Raji (cell line): Measurements from ENCODE around the gene CRISP2.

Experiments
- POLR2A ChIP-seq: IDR thresholded peaks from 2 replicates; pipeline ENCODE4 v1.6.1; 2011; ENCODE audit warnings: low read depth, low read length, control low read depth; ENCODE audit not compliant: insufficient read depth

CRISP2 gene, protein sequence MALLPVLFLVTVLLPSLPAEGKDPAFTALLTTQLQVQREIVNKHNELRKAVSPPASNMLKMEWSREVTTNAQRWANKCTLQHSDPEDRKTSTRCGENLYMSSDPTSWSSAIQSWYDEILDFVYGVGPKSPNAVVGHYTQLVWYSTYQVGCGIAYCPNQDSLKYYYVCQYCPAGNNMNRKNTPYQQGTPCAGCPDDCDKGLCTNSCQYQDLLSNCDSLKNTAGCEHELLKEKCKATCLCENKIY

DNA sequence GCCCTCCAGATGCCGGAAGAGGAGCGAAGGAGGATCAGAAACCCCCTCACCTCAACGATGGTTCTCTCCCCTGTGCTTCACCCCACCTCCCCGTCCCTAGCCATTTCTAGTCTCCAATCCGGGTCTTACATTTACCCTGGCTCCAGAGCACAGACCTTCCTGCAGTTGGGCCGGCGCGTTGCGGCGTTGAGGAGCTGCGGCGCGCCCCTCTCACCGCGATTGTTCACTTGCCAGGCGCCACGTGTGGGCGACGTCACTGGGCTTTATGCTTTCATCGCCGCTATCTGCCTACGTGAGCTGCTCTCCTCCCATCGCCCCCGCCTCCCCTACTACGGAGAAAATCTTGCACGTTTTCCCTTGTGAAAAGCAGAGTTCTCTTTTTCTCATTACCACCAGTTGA lies at the start of gene CRISP2:
TSS of gene CRISP2 (minus strand) at position 198 of the 400 bp plus-strand sequence. CDS start 4,347 bp downstream, outside the sequence.
- no peak for TF ChIP-seq POLR2A

DNA sequence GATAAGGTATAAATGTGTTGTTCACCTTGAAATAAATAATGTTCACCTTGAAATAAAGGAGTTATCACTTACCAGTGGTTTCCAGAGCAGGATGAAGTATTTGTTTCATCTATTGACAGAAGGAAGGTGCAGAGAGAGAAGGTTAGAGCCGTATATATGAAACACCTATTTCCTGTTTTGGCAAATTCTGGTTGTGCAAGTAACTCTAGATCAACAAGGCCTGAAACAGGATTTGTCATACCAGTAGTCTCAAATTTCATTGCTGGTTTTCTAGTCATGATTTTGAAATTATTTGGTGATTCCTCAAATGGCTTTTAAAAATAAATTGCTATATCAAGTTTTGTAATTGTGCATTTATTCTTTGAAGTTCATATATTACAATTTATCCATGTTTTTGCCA lies 30.9 kb upstream of the CRISP2 start, which contains the start of gene CRISP3:
TSS of gene CRISP3 (minus strand) at position 130 of the 400 bp plus-strand sequence. CDS start at position 109, 21 bp downstream.
- no peak for TF ChIP-seq POLR2A

DNA sequence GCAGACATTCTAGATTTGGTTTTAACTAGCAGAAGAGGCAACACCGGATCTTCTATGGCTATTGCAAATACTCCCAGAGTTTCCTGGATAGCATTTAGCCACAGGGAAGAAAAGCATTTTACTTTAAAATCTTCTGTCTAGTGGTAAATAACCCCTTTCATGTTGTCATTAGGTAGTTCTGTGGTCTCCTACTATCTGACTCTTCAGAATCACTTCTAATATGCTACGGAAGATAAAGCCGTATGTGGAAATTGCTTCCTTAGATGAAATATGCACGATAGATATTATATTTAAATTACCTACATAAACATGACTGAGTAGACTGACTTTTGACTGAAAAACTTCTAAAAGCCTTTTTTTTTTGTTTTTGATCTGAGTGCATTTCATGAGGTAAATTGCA lies 30.1 kb upstream of the CRISP2 start:
- TF ChIP-seq POLR2A, result no peak

DNA sequence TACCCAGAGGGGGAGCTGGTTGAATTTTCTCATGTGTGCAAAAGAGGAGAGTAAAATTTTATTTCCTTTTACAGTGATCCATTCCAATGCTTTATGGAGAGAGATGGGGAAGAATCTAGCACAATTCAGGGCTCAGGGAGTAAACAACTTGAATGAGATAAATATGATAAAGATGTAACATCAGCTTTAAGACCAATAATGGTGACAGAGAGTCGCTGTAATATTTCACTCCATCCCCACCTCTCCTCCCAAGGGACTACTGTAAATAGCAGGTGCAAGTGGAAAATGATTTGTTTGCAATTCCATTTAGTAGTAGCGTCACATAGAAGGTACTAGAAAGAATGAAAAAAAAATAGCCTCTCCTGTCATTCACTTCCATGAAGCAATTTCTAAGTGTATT lies 26.1 kb upstream of the CRISP2 start:
- no peak for TF ChIP-seq POLR2A

DNA sequence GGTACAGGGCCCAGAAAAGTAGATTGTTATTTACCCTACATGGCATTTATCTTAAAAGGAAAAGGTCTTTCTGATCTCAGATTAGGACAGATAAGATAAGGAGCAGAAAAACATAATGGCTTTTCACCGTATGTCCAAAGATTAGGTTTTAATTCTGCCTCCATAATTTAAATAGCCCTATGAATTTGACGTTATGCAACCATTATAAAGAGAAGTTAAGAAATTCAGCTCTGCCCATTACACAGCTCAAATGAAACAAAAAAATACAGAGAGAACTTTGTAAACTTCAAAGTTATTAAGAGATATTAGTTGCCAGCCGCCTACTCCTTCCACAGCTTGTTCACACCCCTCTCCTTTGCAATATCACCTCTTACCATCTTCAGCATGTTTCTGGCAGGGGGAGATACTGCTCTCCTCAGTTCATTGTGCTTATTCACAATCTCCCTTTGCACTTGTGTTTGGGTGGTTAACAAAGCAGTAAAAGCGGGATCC lies 22.7 kb upstream of the CRISP2 start:
- no peak for TF ChIP-seq POLR2A

DNA sequence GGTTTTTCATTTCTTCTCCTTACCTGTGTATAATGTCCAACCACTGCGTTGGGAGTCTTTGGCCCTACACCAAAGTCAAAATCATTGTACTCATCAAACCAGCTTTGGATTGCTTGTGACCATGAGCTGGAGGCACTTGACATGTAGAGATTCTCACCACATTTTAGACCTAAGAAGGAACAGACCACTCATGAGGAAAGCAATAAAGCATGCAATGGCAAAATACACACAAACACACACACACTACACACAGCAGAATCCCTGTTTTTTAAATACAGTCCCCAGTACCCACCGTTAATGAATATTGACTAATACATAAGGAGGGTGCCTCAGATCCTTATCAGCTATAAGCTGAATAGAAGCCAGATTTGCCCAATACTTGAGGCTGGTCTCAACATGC lies 20.3 kb upstream of the CRISP2 start:
- TF ChIP-seq POLR2A, result no peak

DNA sequence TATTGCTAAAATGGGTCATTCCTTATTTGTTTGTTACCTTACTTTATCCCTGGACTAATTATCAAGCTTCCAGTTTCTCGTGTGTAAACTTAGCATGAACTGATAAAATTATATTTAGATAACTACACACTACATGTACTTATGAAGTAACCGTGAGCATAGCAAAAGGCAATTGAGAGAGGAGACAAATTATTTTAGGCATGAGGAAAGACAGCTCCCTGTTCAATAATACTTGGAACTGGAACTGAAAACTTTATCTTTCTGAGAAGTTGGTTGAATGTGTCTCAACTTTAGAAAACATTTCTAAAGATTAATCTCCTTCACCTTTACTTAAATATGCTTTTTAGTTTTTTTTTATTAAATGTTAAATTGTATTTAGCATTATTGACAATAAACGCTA lies 19.4 kb upstream of the CRISP2 start:
- TF ChIP-seq POLR2A, result no peak

DNA sequence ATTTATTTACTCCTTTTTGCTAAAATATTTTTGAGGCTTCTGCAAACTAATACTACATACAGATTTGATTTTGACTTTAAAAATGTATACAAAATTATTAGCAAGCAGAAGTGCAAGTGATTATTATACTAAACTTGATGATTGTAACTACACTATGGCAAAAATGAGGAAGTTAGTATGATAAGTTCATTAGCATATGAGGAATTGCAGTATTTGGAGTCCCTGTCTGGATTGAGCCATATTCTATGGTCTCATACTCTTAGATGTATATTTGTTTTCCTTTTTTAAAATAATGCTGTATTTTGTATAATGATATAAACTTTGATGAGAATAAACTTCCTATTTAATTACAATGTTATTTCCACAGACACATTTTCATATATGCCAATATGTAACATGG lies 16.9 kb upstream of the CRISP2 start:
- no peak for TF ChIP-seq POLR2A

DNA sequence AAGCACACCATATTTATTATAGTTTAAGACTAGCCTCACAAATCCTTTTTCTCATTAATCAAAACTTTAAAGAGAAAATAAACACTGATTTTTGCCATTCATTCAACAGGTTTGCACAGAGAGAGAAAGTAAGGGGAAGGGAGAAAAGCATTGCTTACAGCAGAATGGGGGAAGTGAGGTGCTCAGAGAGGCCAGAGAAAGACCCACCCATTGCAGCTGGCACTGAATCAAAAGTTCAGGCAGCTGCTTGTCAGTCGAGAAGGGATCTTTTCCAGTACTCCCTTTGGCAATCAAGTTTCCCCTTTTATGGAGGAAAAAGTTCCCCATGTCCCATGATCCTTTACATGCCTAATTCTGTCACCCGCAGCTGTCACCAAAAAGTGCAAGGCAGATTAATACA lies 8.0 kb upstream of the CRISP2 start:
- no peak for TF ChIP-seq POLR2A

DNA sequence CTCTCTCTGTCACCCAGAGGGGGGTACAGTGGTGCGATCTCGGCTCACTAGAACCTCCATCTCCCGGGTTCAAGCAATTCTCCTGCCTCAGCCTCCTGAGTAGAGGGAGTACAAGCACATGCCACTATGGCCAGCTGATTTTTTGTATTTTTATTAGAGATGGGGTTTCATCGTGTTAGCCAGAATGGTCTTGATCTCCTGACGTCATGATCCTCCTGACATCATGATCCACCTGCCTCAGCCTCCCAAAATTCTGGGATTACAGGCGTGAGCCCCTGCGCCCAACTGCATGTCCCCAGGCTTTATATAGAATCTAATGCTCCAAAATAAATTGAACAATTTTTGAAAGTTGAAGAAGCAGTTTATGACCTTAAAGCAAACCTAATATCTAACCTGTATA lies 7.0 kb upstream of the CRISP2 start:
- no peak for TF ChIP-seq POLR2A

DNA sequence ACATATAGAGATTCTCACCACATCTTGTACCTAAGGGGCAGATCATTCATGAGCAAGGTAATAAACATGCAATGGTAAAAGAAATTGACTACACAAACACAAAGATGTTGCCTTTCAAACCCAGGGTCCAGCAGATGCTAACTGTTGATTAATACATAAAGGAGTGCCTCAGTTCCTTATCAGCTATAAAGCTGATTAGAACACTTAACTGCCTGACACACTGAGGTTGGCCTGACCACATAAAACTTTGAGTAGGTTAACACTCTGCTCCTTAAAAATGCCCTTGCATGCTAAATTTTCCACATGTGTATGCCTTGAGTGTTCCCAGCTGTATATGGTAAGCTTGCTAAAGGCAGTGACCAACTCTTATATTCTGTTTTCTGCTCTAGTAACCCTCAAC lies 14.9 kb downstream of the CRISP2 start:
- TF ChIP-seq POLR2A, result no peak

DNA sequence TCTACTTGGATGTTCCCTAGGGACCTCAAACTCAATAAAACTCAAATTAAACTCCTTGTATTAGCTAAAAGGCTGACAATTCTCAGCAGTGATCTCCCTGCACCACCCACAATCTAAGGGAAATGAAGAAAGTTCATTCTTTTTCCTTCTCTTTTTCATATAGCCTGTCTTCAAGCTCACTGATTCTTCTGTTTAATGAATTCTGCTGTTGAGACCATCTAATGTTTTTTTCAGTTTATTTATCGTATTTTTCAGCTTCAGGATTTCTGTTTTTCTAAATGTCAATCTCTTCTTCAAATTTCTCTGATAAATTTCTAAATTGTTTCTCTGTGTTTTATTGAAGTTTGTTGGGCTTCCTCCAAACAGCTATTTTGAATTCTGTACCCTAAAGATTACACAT lies 19.8 kb downstream of the CRISP2 start:
- no peak for TF ChIP-seq POLR2A

DNA sequence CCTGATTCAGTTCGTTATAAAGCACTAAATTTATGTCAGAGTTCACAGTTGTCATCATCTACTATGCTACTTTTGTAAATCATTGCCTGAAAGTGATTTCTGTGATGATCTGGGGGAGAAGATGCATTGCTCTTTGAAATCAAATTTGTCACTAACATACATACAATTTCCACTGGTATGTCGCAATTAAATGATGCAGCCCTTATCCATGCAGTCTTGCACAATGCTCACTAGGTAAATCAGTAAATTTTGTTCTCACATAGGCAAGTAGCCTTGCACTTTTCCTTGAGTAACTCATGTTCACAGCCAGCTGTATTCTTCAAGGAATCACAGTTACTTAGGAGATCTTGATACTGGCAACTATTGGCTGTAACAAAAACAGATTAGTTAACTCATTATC lies 20.8 kb downstream of the CRISP2 start:
- TF ChIP-seq POLR2A, result no peak

DNA sequence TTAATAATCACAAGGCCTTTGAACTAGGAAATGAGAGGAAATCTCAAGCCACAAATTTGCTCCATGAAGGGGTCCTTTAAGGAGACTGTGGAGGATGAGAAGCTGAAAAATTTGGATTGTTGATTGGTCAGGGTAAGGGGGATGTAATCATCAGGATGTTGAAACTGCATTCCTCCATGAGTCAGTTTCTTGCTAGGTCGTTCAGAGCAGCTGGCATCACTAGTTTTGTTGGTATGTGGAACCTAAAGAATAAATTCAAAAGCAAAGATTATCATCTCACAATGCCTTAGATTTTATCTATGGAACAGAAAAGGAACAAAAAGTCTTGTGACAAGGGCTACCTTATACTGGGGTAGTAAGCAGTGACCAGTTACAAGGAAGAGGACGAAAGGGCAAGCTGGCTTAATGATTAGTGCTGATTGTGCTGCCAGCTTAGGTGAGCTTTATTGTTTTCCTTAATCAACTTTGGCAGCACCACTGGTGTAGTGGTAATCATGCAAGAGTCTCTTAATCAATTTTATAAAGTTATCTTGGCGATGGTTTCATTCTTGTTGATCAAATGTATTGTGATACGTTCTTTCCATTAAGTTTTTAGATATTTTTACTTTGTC lies 36.6 kb downstream of the CRISP2 start:
- TF ChIP-seq POLR2A, result no peak

DNA sequence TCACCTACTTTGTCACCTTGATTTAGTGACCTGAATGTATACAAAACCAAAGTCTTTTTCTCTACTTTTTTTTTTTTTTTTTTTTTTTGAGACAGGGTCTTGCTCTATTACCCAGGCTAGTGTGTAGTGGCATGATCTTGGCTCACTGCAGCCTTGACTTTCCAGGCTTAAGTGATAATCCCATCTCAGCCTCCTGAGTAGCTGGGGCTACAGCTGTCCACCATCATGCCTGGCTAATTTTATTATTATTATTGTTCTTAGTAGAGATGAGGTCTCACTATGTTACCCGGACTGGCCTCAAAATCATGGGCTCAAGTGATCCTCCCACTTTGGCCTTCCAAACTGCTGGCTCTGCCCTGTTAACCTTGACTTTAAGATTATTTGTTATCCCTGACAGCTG lies 37.5 kb downstream of the CRISP2 start:
- TF ChIP-seq POLR2A, result no peak

DNA sequence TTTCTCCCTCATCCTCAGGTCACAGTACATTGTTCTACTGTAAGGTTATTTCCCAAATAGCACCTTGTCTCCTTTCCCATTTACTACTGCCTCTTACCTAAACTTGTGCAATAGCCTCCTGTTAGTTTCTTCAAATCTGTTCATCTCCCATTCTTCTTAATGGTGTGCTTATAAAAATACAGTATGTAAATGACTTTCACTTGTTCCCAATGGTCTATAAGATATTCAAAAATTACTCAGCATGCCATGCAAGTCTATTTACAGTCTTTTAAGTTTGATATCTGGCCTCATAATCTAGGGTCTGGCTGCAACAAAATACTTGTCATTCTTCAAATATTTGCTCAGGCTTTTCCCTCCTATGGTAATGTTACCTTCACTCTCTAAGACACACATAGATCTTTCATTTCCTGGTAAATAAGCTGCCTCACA lies 45.2 kb downstream of the CRISP2 start:
- TF ChIP-seq POLR2A, result no peak

DNA sequence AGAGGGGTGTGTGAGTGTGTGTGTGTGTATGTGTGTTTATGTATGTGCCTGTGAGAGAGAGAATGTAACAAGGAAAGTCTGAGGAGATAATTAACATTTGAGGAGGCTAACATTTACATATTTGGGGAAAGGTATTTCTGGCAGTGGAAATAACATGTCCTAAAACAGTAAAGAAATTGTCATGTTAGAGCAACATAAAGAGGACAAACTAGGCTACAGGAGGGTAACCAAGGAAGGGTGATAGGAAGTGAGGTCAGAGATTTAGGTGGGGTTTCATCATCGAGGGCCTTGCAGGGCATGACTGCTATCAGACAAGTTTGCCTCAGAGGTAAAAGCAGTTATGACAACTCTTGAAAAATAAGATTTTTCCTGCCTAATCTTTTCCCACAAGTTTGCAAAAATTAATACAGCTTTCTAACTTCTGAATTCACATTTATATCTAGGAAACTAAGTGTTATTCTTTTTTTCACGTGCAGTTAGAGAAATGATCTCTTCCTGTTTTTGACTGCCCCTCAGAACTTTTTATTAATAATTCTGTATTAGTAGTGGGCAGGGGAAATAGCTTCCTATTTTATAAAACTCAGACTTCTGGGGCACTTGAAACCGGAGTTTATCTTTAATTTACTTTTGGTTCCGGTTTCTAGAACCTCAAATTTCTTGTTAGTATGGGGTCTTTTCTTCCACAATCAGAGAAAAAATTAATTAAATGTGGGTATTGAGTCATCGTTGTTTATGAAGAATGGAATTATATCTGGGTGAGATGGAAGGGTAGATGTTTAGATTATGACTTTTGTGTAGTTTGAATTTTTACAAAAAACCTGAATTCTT lies 46.2 kb downstream of the CRISP2 start:
- no peak for TF ChIP-seq POLR2A

DNA sequence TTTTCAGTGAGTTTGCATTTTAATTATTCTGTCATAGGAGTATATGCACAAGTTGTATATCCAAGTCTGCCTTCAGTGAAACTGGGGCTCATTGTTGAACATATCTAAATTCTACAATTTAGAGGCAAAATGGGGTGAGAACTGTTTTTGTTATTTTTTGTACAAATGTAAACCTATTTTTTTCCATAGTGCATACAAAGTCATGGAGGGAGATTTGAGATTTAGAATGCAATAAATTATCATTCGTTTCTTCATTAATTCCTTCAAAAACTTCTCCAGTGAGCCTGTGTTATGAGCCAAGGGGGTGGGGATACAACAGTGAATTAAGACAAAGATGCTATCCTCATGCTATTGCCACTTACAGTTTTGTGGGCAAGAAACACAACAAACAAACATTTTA lies 46.9 kb downstream of the CRISP2 start:
- no peak for TF ChIP-seq POLR2A
